HG03139 (cell line): ENCODE measurements around the gene NLRX1.
A peak's percentile ranks its signal among the peaks of the same experiment; 100 is the strongest.
"Not testable (repeated sequence)": the region's sequence is repeated elsewhere in the genome, so short reads cannot be mapped to it uniquely, and the experiment has no call there.

ENCODE experiments used
- ATAC-seq: cut with Tn5 transposase; IDR thresholded peaks from one replicate; pipeline ENCODE4 v1.9.1; 2021; ENCODE audit not compliant: unreplicated experiment

NLRX1 gene

DNA sequence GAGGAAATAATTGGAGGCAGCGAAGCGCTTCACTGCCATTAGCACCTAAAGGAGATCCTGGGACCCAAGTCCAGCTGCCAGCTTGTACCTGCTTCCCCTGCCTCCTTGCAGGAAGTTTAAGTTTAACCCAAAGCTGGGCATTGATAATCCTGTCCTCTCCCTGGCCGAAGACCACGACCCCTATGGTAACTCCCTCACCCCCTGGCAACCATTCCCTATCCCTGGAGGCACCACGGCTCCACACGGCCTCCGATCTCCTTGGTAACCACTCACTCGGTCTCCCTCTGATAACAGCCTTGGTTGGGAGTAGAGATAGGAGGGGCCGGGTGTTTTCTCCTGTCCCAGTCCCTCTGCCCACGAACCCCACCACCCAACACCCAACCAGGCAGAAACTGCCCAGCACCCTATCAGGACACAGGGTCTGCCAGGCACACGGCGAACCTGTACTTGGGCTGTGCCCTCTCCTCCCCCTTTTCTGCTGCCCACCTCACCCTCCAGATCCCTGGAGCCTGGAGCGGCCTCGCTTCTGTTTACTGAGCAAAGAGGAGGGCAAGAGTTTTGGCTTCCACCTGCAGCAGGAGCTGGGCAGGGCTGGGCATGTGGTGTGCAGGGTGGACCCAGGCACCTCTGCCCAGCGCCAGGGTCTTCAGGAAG is 17.6 kb downstream of the NLRX1 start:
- no peak for ATAC-seq

DNA sequence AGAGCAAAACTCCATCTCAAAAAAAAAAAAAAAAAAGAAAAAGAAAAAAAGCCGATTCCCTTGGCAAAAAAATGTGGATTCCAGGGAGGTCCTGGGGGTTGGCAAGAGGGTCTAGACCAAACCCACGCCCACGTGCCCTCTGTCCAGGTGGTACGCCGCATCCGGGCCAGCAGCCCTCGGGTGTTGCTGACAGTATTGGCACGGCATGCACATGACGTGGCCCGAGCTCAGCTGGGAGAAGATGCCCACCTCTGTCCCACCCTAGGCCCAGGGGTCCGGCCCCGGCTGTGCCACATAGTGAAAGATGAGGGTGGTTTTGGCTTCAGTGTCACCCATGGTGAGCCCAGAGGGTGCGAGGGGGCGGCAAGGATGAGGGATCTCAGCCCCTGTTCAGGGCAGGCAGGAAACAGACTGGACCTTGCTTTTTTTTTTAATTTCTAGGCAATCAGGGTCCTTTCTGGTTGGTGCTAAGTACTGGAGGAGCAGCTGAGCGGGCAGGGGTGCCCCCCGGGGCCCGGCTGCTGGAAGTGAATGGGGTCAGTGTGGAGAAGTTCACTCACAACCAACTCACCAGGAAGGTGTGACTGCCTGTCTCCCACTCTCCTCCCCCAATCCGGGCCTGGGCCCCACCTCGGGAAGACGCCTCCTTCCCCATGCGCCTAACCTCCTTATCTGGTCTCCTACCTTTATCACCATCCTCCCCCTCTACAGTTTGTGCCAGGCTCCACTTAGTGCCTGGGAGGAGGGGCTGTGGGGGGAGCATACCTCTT is 18.8 kb downstream of the NLRX1 start:
- ATAC-seq, result no peak

DNA sequence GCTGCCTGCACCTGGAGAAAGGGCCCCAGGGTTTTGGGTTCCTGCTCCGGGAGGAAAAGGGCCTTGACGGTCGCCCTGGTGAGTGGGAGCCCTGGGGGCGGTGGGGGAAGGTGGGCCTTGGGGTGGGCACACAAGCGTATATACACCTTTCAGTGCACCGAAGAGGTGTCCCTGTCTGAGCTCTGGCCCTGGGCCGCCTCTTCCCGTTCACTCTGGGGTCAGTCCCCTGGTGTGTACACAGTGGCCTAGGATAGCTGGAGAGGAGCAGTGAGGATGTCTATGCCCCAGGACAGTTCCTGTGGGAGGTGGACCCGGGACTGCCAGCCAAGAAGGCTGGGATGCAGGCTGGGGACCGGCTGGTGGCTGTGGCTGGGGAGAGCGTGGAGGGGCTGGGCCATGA is 19.5 kb downstream of the NLRX1 start:
- no peak for ATAC-seq

DNA sequence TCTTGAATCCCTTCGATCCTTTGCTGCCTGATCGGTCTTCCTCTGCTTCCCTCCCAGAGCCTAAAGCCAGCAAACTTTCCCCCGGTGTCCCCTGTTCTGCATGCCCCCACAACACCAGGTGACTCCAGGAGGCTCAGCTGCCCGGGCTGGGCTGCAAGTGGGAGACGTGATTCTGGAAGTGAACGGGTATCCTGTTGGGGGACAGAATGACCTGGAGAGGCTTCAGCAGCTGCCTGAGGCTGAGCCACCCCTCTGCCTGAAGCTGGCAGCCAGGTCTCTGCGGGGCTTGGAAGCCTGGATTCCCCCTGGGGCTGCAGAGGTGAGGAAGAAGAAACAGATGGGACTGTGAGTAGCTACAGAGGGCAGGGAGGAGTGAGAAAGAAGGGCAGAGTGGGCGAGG is 20.4 kb downstream of the NLRX1 start:
- no peak for ATAC-seq

DNA sequence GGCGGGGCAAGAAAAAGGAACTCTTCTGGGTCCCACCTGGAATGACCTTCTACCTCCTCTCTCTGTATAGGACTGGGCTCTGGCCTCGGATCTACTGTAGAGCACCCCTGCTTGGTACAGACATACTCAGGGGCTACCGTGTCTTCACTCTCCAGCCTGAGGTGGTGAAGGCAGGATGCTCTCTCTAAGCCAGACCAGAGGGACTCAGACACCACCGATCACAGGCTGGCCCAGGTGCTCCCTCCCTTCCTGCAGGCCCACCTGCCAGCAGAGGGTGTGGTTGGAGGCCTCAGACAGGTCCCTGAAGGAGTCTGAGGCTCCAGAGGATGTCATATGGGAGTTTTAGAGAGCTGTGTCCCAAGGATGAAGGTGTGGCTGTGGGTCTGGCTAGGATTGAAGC is 20.9 kb downstream of the NLRX1 start:
- ATAC-seq, result no peak

DNA sequence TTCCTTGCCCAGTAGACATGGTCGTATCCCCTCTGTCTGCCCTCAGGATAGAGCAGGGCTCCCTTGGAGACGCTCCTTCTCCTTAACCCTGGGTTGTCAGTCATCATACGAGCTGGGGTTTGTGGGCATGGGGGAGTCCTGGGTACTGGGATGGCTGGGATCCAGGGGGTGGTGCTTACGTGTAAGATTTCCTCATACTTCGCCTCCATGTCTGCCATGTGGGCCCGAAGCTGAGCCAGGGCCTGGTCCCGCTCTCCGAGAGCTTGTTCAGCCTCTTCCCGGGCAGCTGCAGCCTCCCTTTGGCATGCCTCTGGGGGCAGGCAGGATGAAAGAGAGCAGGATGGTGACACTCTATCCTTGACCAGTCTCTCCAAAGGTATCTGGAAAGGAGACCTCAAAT is 22.0 kb downstream of the NLRX1 start:
- ATAC-seq, result no peak

DNA sequence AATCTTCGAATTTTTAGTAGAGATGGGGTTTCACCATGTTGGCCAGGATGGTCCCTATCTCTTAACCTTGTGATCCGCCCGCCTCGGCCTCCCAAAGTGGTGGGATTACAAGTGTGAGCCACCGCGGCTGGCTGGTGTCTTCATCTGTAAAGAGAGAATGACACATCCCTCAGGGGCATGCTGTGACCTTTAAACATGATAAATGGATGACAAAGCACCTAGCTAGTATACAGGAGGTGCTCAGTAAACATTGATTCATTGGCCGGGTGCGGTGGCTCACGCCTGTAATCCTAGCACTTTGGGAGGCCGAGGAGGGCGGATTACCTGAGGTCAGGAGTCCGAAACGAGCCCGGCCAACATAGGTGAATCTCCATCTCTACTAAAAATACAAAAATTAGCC is 22.7 kb downstream of the NLRX1 start:
- ATAC-seq, result not testable (repeated sequence)

DNA sequence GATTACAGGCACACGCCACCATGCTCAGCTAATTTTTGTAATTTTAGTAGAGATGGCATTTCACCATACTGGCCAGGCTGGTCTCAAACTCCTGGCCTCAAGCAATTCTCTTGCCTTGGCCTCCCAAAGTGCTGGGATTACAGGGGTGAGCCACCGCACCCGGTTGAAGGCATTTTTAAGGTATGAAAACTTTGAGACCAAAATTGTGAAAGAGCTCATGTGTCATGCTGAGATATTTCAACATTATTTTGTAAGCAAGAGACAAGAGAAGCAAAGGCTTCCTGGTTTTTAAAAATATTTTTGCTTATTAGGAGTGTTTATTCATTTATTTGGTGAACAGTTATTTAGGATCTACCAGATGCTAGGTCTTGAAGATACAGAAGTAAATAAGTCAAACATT is 23.6 kb downstream of the NLRX1 start:
- ATAC-seq, result no peak

DNA sequence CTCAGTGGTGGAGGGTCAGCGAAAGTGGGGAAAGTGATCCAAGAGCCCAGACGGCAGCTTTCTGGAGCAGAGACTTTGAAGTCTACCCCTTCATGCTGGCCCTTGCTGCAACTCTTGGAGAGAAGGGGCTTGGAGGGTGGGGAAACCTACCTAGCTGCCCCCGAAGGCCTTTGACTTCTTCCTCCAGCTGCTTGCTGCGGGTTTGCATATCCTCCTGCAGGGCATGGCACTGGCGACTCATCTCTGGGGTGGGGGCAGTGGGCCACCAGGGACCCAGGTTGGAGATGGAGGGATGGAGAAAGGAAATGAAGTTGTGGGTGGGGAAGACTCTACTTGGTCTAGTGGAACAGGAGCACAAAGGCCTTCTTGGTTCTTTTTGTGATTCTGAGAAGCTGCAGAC is 24.5 kb downstream of the NLRX1 start:
- no peak for ATAC-seq

DNA sequence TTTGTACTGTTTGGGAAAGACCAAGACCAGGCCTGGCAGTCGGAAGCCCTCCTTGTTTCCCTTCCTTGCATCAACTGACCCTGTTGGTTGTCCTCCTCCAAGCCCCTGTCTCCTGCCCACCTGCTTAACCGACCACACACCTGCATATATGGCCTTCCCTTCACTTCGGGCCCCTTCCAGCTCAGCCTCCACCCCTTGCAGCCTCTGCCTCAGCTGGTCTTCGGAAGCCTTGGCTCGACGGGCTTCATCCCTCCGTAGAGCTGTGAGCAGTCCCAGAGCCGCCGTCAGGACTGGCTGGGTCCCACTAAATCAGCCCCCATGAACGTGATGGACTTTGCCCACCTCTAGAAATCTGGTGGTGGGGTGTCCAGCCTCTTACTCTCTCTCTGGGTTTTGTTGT is 25.1 kb downstream of the NLRX1 start:
- ATAC-seq, result no peak

DNA sequence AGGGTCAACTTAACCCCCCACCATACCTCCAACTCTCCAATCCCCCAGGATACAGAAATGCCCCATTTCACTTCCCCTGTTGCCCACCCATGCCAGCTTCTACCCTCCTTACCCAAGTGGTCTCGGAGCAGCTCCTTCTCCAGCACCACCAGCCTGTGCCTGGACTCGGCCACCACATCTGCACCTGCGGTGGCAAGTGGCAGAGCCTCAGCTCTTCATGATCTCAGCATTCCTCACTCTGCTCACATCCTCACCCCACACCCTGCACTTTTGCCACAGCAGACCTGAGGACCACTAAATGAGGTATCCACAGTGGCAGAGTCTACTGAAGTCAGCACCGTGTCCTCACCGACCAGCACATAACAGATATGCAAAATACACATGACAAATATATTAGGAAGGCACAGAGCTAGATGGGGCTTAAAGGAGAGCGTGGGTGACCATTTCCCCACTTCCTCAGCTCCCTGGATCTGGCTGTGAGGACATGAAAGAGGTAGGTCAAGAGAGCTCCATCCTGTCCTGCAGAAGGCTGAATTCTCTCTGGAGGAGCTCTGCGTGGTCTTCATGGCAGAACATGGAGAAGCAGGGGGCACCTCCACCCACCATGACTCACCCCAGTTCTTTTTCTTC is 26.4 kb downstream of the NLRX1 start:
- ATAC-seq, result no peak

DNA sequence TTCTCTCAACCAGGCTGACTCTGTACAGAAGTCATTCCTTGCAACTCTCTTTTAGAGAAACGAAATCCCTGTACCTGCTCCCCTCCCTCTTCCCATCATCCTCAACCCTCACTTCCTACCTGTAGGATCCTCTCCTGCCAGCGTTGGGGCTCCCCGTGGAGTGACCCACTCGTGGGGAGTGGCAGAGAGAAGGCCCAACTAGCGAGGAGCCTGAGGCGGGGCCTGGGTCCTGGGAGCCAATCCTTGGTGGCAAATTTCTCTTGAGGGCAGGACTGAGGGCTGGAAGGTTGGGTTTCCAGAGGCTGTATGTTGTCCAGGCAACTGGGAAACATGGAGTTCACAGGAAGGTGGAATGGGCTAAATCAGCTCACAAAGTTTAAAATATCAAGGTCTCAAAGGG is 27.2 kb downstream of the NLRX1 start:
- no peak for ATAC-seq

DNA sequence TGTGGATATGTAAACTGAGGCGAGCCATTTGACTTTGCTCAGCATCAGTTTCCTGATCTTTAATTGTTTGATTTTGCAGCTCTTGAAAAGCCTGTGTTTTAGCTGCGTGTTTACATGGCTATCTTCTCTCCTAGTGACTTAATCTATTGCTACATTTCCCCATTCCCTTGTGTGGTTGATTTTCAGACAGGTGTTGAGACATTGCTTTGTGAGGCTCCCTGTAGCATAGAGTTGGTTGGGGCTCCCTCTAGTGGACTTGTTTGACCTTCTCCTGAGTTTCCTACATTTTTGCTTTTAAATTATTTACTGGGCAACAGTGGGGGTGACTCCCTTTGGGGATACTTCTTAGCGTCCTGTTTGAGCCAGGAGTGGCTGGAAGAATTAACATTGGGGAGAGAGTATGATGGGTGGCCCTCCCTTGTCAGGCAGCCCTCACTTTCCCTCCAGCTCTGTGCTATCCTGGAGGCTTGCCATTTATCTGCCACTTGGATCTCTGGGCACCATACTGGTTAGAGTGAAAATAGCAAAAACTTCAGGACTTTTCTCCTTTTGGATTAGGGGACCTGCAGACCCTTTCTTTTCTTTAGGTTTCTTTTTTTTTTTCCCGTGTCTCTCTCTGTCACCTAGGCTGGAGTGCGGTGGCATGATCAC is 28.4 kb downstream of the NLRX1 start:
- ATAC-seq, result peak; percentile 58

DNA sequence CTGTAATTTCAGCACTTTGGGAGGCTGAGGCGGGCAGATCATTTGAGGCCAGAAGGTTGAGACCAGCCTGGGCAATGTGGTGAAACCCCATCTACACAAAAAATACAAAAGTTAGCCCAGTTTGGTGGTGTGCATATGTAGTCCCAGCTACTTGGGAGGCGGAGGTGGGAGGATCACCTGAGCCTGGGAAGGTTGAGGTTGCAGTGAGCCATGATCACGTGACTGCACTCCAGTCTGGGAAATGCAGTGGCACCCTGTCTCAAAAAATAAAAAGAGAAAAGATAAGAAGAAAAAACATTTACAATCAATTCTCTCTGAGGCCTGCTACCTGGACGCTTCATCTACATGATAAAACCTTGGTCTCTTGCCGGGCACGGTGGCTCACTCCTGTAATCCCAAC is 30.4 kb downstream of the NLRX1 start:
- ATAC-seq, result no peak

DNA sequence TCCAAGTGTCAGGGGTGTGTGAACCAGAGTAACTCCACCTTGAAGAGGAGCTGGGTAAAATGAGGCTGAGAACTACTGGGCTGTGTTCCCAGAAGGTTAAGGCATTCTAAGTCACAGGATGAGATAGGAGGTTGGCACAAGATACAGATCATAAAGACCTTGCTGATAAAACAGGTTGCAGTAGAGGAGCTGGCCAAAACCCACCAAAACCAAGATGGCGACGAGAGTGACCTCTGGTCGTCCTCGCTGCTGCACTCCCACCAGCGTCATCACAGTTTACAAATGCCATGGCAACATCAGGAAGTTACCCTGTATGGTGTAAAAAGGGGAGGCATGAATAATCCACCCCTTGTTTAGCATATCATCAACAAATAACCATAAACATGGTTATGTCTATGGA is 32.7 kb downstream of the NLRX1 start:
- not testable (repeated sequence) for ATAC-seq

DNA sequence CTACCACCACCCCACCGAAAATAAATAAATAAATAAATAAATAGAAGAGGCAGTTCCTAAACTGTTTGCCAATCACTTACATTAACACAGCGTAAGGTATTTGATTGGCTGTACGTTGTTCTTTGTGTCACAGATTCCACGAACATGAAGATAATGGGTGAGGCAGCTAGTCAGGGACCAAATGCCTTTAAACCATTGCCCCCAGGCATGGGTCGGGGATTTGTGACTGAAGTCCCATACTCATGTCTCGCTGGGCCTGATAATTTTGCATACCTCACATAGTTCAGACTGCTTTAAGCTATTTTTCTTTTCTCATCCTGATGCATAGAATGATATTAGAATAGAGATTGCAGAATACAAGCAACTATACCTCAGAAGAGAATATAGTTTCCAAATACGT is 34.0 kb downstream of the NLRX1 start:
- ATAC-seq, result no peak

DNA sequence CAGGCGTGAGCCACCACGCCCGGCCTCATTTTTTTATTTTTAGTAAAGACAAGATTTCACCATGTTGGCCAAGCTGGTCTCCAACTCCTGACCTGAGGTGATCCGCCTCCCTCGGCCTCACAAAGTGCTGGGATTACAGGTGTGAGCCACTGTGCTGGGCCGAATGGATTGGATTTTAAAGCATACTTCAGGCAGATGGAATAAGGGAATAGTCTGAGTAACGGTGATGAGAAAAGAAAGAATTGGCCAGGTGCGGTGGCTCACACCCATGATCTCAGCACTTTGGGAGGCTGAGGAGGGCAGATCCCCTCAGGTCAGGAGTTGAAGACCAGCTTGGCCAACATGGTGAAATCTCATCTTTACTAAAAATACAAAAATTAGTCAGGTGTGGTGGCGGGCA is 35.5 kb downstream of the NLRX1 start:
- no peak for ATAC-seq

DNA sequence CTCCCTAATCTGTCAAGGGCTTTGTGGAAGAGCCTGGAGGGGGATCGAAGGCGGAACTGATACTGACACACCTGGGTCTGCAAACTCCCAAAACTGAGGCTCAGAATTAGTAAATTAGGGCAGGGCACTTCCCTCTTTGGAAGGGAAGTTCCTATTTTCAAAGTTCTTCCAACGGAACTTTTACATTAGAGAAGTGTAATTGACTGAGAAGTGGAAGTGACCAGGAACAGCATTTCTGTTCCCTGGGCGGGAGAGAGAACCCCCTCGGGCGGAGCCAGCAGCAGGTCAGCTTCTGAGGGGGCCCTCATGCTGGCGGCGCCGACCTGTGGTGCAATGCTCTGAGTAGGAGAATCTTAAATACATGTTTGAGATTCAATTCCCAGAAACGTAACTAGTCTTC is 36.6 kb downstream of the NLRX1 start:
- no peak for ATAC-seq

DNA sequence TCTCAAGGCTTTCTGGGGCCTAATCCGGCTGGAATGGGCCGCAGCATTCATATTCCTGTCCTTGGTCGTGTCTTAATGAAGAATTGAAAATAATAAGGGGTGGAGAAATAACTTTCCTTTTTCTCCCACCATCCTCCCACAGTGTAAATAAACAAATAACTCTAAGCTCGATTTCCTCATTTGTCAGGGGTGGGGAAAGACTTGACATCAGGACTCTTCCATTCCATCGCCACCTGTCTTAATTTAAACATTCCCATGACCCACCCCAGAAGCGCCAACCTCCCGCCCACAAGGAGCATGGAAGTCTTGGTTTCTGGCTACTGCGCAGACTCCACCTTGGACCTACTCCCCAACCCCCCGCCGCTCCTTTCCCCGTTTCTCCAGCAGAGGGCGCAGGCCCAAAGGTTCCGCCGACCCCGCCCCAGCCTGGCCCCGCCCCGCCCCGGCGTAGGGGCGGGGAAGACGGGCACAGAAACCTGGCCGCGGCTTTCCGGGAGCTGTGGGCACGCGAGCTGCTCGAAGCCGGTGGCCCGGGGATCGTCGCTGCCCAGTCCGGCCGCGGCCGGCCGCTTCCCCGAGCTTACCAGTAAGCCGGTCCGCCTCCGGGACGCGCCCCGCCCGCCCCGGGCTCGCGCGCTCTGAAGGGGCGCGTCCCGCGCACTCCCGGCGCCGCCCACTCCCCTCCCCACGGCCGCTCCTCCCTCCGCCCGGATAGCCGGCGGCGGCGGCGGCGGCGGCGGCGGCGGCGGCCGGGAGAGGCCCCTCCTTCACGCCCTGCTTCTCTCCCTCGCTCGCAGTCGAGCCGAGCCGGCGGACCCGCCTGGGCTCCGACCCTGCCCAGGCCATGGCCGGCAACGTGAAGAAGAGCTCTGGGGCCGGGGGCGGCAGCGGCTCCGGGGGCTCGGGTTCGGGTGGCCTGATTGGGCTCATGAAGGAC is 37.3 kb downstream of the NLRX1 start, which contains the start of gene CBL:
TSS of gene CBL (plus strand) at position 766 of the 937 bp plus-strand sequence. CDS start at position 845, 79 bp downstream.
- ATAC-seq, result peak; percentile 73

DNA sequence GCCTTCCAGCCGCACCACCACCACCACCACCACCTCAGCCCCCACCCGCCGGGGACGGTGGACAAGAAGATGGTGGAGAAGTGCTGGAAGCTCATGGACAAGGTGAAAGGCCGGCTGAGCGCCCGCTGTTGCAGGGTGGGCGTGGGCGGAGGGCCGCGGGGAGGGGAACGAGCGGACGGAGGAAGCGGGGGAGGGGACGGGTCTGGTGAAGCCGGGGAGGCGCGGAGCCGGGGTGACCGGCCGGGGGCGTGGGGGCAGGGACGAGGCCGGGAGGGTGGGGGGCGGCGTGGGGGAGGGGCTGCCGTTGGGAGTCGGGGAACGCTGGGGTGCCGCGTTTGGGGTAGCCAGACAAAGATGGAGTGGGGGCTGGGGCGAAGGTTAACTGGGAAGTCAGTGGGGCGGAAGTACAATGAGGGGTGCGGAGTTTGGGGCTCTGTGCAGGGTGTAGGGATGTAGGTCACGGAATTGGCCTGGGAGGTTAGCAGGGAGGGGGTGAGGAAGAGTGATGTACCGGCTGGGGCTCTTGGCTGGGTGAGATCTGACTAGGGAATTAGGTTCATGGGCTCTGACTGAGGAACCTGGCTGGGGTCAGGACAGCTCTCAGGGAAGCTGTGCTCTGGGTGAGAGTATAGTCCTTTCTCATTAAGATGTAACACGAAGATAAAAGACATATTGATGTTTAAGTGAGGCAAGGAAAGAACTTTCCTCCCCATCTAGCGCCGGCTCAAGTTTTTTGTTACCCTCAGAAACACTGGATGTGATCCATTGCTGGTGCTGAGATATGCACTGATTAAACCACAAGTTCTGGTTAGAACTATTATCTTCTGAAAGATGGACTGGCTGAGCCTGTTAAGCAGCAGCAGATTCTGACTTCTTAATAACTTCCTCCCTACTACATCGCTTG is 38.2 kb downstream of the NLRX1 start:
- peak; percentile 11 for ATAC-seq
